GM12878 (cell line): ENCODE data around the gene DNAH8. TPM values are rescaled to one million over a fixed set of nuclear protein-coding genes. Genes with fewer than 3 reads are reported as not detected.

Experiments used
- ATAC-seq: fragments of 200-7000 bp; cut with Tn5 transposase; 3 replicates; pipeline ENCODE4 v1.9.1; 2020; ENCODE audit warnings: mild to moderate bottlenecking, moderate library complexity
- BruUV-seq: library from RNA; stranded (reverse); fragments of 400-500 nt; replicated peaks from 2 replicates; lab custom pipeline; 2021; lab: Mats Ljungman, UMichigan
- CTCF ChIA-PET: fragments of 300-600 bp; sonication (Branson Sonifier 250); formaldehyde crosslinking; extraction: SDS; loops from one replicate; lab custom pipeline; 2021; ENCODE audit warnings: inconsistent platforms; lab: Yijun Ruan, JAX
- POLR2A ChIA-PET: fragments of 350-600 bp; formaldehyde crosslinking; extraction: SDS; loops from one replicate; lab custom pipeline; 2021; ENCODE audit warnings: inconsistent platforms; lab: Charles Lee
- RAD21 ChIA-PET: fragments of 300-600 bp; sonication (Branson Sonifier 250); formaldehyde crosslinking; loops from one replicate; lab custom pipeline; 2023; ENCODE audit warnings: antibody characterized with exemption; ENCODE audit not compliant: unreplicated experiment; lab: Charles Lee
- SMC1A ChIA-PET: fragments of 300-600 bp; sonication (Branson Sonifier 250); formaldehyde crosslinking; loops from one replicate; lab custom pipeline; 2023; ENCODE audit not compliant: unreplicated experiment, uncharacterized antibody; lab: Charles Lee
- DNase-seq: peaks from one replicate; pipeline ENCODE4 v3.0.0-alpha.2; 2011; ENCODE audit warnings: low read depth, low spot score
- FAIRE-seq: peaks from 3 replicates; lab custom pipeline; 2011; peaks lifted over from hg19 to GRCh38; lab: Jason Lieb, UNC
- H2AFZ ChIP-seq: 2 replicates; pipeline ENCODE4 v1.6.0; 2011; ENCODE audit warnings: low read depth, low read length, control low read depth; ENCODE audit not compliant: control insufficient read depth
- H3K27ac ChIP-seq: 2 replicates; pipeline ENCODE4 v1.5.1; 2011; ENCODE audit warnings: control low read depth; ENCODE audit not compliant: control insufficient read depth, insufficient read depth
- H3K27me3 ChIP-seq, 2 experiments: replicated peaks in 1 of 2; 2 replicates each; pipeline versions ENCODE4 v1.6.0 to v1.6.1; 2011; ENCODE audit warnings: low read length in 1 of 2; ENCODE audit not compliant: control insufficient read depth in 2 of 2, insufficient read depth in 2 of 2
- H3K36me3 ChIP-seq, 2 experiments: 2 replicates each; pipeline ENCODE4 v1.5.1; 2011; ENCODE audit warnings: low read length in 1 of 2; ENCODE audit not compliant: control insufficient read depth in 2 of 2, insufficient read depth in 2 of 2
- H3K4me1 ChIP-seq: 2 replicates; pipeline ENCODE4 v1.6.1; 2011; ENCODE audit warnings: mild to moderate bottlenecking, low read length, moderate library complexity, mixed read lengths; ENCODE audit not compliant: control insufficient read depth, insufficient read depth
- H3K4me2 ChIP-seq: 2 replicates; pipeline ENCODE4 v1.6.0; 2011; ENCODE audit warnings: control low read depth; ENCODE audit not compliant: control insufficient read depth, insufficient read depth
- H3K4me3 ChIP-seq: fragments of 200-600 bp; sonication (generic); 2 replicates; pipeline ENCODE4 v1.5.1; 2016
- H3K79me2 ChIP-seq: 2 replicates; pipeline ENCODE4 v1.6.0; 2011; ENCODE audit warnings: low read length; ENCODE audit not compliant: control insufficient read depth, insufficient read depth
- H3K9ac ChIP-seq: 2 replicates; pipeline ENCODE4 v1.8.0; 2011; ENCODE audit warnings: low read length, control low read depth, mixed read lengths; ENCODE audit not compliant: control insufficient read depth, insufficient read depth
- H3K9me3 ChIP-seq: replicated peaks from 3 replicates; pipeline ENCODE4 v1.5.1; 2011; ENCODE audit warnings: mild to moderate bottlenecking, low read length; ENCODE audit not compliant: control insufficient read depth, insufficient read depth
- H4K20me1 ChIP-seq: 2 replicates; pipeline ENCODE4 v1.6.0; 2011; ENCODE audit not compliant: control insufficient read depth, insufficient read depth
- BACH1 ChIP-seq: fragments of 450-650 bp; IDR thresholded peaks from 2 replicates; pipeline ENCODE4 v1.6.1; 2017; ENCODE audit warnings: mild to moderate bottlenecking, borderline replicate concordance
- EP300 ChIP-seq, 2 experiments: fragments of 150-350 bp in 1 of 2; IDR thresholded peaks; 2 replicates each; pipeline ENCODE4 v1.6.1; 2011 to 2012; ENCODE audit warnings: low read depth in 2 of 2, low read length in 2 of 2, borderline replicate concordance in 1 of 2, improper control_type of control experiment in 1 of 2, inconsistent platforms in 1 of 2; ENCODE audit not compliant: control insufficient read depth in 1 of 2
- EZH2 ChIP-seq: IDR thresholded peaks from 2 replicates; pipeline ENCODE4 v1.6.1; 2012; ENCODE audit warnings: low read depth, mild to moderate bottlenecking, control low read depth, inconsistent platforms, low read length, borderline replicate concordance; ENCODE audit not compliant: control insufficient read depth
- HCFC1 ChIP-seq: fragments of 150-350 bp; IDR thresholded peaks from 2 replicates; pipeline ENCODE4 v1.6.1; 2014; ENCODE audit warnings: low read length
- JUND ChIP-seq: IDR thresholded peaks from 2 replicates; pipeline ENCODE4 v1.6.1; 2012; ENCODE audit warnings: low read depth, mild to moderate bottlenecking, low read length, improper control_type of control experiment, moderate library complexity
- MEF2A ChIP-seq: IDR thresholded peaks from 2 replicates; pipeline ENCODE4 v1.6.1; 2011; ENCODE audit warnings: low read depth, mild to moderate bottlenecking, low read length, moderate library complexity; ENCODE audit not compliant: insufficient read depth
- MTA3 ChIP-seq: IDR thresholded peaks from 2 replicates; pipeline ENCODE4 v1.6.1; 2012; ENCODE audit warnings: low read length, inconsistent platforms, borderline replicate concordance
- MXI1 ChIP-seq: fragments of 150-350 bp; IDR thresholded peaks from 2 replicates; pipeline ENCODE4 v1.6.1; 2011; ENCODE audit warnings: low read depth, mild to moderate bottlenecking, inconsistent platforms, low read length, improper control_type of control experiment
- NFYA ChIP-seq: IDR thresholded peaks from 2 replicates; pipeline ENCODE4 v1.6.1; 2011; ENCODE audit warnings: low read depth, mild to moderate bottlenecking, low read length, improper control_type of control experiment, borderline replicate concordance
- NFYB ChIP-seq: IDR thresholded peaks from 2 replicates; pipeline ENCODE4 v1.6.1; 2011; ENCODE audit warnings: low read depth, mild to moderate bottlenecking, low read length, improper control_type of control experiment, moderate library complexity; ENCODE audit not compliant: insufficient read depth
- NR2F1 ChIP-seq: fragments of 450-650 bp; conservative IDR thresholded peaks from 2 replicates; pipeline ENCODE4 v1.6.1; 2017; ENCODE audit warnings: mild to moderate bottlenecking
- PAX8 ChIP-seq: fragments of 450-650 bp; IDR thresholded peaks from 2 replicates; pipeline ENCODE4 v1.6.1; 2017; ENCODE audit warnings: mild to moderate bottlenecking, moderate library complexity
- POU2F2 ChIP-seq: IDR thresholded peaks from 3 replicates; pipeline ENCODE4 v1.6.1; 2011; ENCODE audit warnings: low read depth, mild to moderate bottlenecking, low read length, borderline replicate concordance
- RUNX3 ChIP-seq: IDR thresholded peaks from 2 replicates; pipeline ENCODE4 v1.6.1; 2012; ENCODE audit warnings: low read length, inconsistent platforms
- SIX5 ChIP-seq: IDR thresholded peaks from 2 replicates; pipeline ENCODE4 v1.6.1; 2011; ENCODE audit warnings: mild to moderate bottlenecking, low read depth, low read length, moderate library complexity; ENCODE audit not compliant: severe bottlenecking
- SMC3 ChIP-seq: IDR thresholded peaks from 2 replicates; pipeline ENCODE4 v1.6.1; 2011; ENCODE audit warnings: low read length, improper control_type of control experiment, borderline replicate concordance
- STAT3 ChIP-seq: IDR thresholded peaks from 2 replicates; pipeline ENCODE4 v1.6.1; 2011; ENCODE audit warnings: low read depth, low read length, improper control_type of control experiment
- TAF1 ChIP-seq: IDR thresholded peaks from 2 replicates; pipeline ENCODE4 v1.6.1; 2011; ENCODE audit warnings: mild to moderate bottlenecking, low read depth, low read length, borderline replicate concordance
- ZBTB4 ChIP-seq: fragments of 450-650 bp; formaldehyde crosslinking; IDR thresholded peaks from 2 replicates; pipeline ENCODE4 v1.4.0; 2022; ENCODE audit warnings: mild to moderate bottlenecking, moderate library complexity
- ZNF622 ChIP-seq: fragments of 450-650 bp; IDR thresholded peaks from 2 replicates; pipeline ENCODE4 v1.6.1; 2017; ENCODE audit warnings: mild to moderate bottlenecking, inconsistent platforms
- WGBS: methylation state at CpG from one replicate; pipeline ENCODE4 v1.1.6; 2016; ENCODE audit warnings: low lambda C conversion rate; ENCODE audit not compliant: insufficient replicate concordance, insufficient coverage; ENCODE audit errors: missing lambda C conversion rate; 5-methylcytosine and 5-hydroxymethylcytosine counted together
- in situ Hi-C: fragments of 300-500 bp; cut with MboI; formaldehyde crosslinking; loops from 9 replicates; pipeline ENCODE4 v1.14.3; 2018; ENCODE audit warnings: mixed read lengths
- intact Hi-C: fragments of 100-400 bp; cut with micrococcal nuclease; formaldehyde crosslinking; loops from one replicate; pipeline ENCODE4 v1.14.2; 2022; ENCODE audit not compliant: unreplicated experiment
- polyA plus RNA-seq, 11 experiments: library from polyadenylated mRNA; depleted of rRNA in 4 of 11; unstranded in 6 of 11; stranded (reverse) in 5 of 11; fragments of >200 nt; fragmentation: Nextera tagmentation in 4 of 11; fragmentation: Illumina TruSeq in 1 of 11; extraction: Ambion mirVana in 4 of 11; extraction: Trizol in 1 of 11; gene quantifications; 1 replicate in 1 of 11; 2 replicates in 10 of 11; pipeline versions ENCODE4 v1.2.1 to v1.2.3, GENCODE V29; 2011 to 2016; ENCODE audit warnings: inconsistent platforms in 2 of 11, missing spikeins in 2 of 11, low read depth in 1 of 11
- total RNA-seq, 4 experiments: library from RNA; depleted of rRNA in 3 of 4; stranded (reverse); fragments of >200 nt in 3 of 4; fragmentation: Illumina TruSeq in 1 of 4; extraction: Trizol in 1 of 4; gene quantifications; 2 replicates each; pipeline versions ENCODE4 v1.2.1 to v1.2.3, GENCODE V29; 2013 to 2021

Gene DNAH8
- total and polyA plus RNA-seq, 10 of the 15 experiments (the other 5 are each of a cell fraction or from before 2014, with no cell fraction given) = 0.02 to 0.34 (median 0.10) TPM; not detected in 3

- no peak overlapping the region for H3K9ac ChIP-seq
- intact Hi-C loops (no loop called here), in situ Hi-C loops (no loop called here)
- no peak overlapping the region for H3K4me3 ChIP-seq
- ChIA-PET SMC1A (interaction anchor here (1.2 to 2.0 kb wide), 2 partner anchors 9 to 22 kb away, joined by 5 to 6 read pairs; no protein-coding TSS in a partner anchor), POLR2A (no interaction called here), RAD21 (no interaction called here), CTCF (interaction anchor here (0.7 to 2.8 kb wide), 5 partner anchors 9 to 839 kb away, joined by 3 to 13 read pairs (median 4); no protein-coding TSS in a partner anchor)
- H2AFZ ChIP-seq = no peak overlapping the region
- H3K4me2 ChIP-seq = no peak overlapping the region
- BruUV-seq = no TSS peak
- no peak for FAIRE-seq
- WGBS = 52% methylated on average over 7 of the region's 7 CpGs
- no peaks in the 10 kb centered on the region for H3K36me3 ChIP-seq
- no peak overlapping the region for H3K27ac ChIP-seq
- no peak for ATAC-seq
- H3K4me1 ChIP-seq = no peaks in the 10 kb centered on the region
- no peak for DNase-seq
- TF ChIP-seq PAX8 (no peak), RUNX3 (no peak), HCFC1 (no peak), EZH2 (no peak), MTA3 (no peak), STAT3 (no peak), MEF2A (no peak), TAF1 (no peak), BACH1 (no peak), POU2F2 (no peak), NFYB (no peak), ZNF622 (no peak), JUND (no peak), SIX5 (no peak), SMC3 (no peak), NFYA (no peak), ZBTB4 (CRISPR knock-in tag) (no peak), MXI1 (no peak), EP300 (IDR thresholded peaks at IDR 0.05; ENCODE audit: borderline replicate concordance in 1 of 2, control insufficient read depth in 1 of 2, low read depth in 2 of 2, low read length in 2 of 2) (no peak), NR2F1 (no peak)
- no peaks in the 10 kb centered on the region for H4K20me1 ChIP-seq
- no peaks in the 10 kb centered on the region for H3K79me2 ChIP-seq
- peaks cover 0 to 1% of the 10 kb centered on the region in 2 experiments; a peak in 2 of 4 replicates for H3K27me3 ChIP-seq
- no peaks in the 10 kb centered on the region; the same call in 2 of the 3 replicates for H3K9me3 ChIP-seq
Measured at GRCh38 chr6:39016839-39017546, 301.9 kb downstream of the DNAH8 start.
